ENCODE data around the gene RPS6KB2.
A peak's percentile ranks its signal among the peaks of the same experiment; 100 is the strongest.

Gene RPS6KB2

DNA sequence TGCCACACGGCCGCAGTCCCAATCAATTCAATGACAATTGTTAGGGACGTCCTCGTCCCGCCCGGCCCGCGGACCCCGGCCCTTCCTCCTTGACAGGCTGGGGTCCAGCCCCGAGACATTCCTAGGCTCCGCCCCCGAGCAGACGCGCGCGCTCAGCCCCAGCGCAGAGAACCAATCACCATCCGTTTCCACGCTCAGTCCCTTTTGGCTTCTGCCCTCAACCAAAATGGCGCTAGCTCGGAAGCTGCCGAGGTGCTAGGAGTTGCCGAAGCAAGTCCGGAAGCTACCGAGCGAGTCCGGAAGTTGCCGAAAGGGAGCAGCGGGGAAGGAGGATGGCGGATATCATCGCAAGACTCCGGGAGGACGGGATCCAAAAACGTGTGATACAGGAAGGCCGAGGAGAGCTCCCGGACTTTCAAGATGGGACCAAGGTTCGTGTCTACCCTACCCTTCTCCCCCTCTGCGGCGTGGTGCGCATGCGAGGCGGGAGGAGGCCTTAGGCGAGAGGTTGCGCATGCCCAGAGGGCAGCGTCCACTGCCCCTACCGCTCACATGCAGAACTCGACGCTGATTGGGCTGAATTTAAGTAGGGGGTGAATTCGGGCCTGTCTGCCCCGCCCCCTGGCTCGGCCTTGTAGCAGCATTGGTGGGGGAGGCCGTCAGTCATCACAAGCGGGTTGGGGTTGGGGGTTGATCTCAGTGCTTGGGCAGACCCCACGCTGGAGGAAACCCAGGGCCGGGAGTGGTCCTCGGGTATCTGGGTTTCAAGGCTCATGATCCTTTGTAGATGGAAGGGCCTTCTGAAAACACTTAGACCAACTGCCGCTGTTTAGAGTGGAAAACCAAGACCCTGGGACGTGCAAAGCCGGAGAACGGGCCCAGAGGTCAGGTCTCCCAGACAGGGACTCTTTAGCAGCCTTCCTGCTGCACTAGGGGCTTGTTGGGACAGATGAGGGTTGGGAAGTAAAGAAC, 54.8 kb downstream of the RPS6KB2 start, which contains the start of gene AIP:
Gene AIP (plus strand): TSS at position 200 of the 972 bp plus-strand sequence. CDS start 133 bp downstream, at position 333.
- Histone ChIP-seq H3F3A (ENCODE audit: insufficient read depth, low read length) (0 out of 2 replicates have a peak, but pooled peaks cover 2% of the 10 kb centered on the region), H4K20me1 (ENCODE audit: insufficient read depth, low read length) (no peaks in the 10 kb centered on the region), H3K4me2 (ENCODE audit: low read length) (peak within 1 kb of the TSS; percentile 99), H3K9ac (ENCODE audit: low read length) (peak within 1 kb of the TSS; percentile 88), H3K79me2 (ENCODE audit: insufficient read depth, low read length) (no peaks in the 10 kb centered on the region), H3K9me3 (ENCODE audit: low read length) (no peaks in the 10 kb centered on the region), H2AFZ (ENCODE audit: low read length) (0 out of 2 replicates have a peak within 1 kb of the TSS, but pooled peaks have one; percentile 8), H3K9me2 (ENCODE audit: low read depth, low read length) (no peaks in the 10 kb centered on the region), H3K36me3 (ENCODE audit: insufficient read depth, low read length) (peaks cover 7% of the 10 kb centered on the region; the same call in 1 of the 2 replicates), H3K4me3 (ENCODE audit: low read depth, low read length, poor library complexity, severe bottlenecking) (peak within 1 kb of the TSS; percentile 56), H3K27ac (ENCODE audit: low read depth, low read length, poor library complexity, severe bottlenecking) (peak within 1 kb of the TSS; percentile 91), H3K27me3 (ENCODE audit: insufficient read depth, low read length) (no peaks in the 10 kb centered on the region), H3K4me1 (ENCODE audit: insufficient read depth, low read length, severe bottlenecking) (peaks cover 47% of the 10 kb centered on the region)
- TF ChIP-seq, protein P1, sequence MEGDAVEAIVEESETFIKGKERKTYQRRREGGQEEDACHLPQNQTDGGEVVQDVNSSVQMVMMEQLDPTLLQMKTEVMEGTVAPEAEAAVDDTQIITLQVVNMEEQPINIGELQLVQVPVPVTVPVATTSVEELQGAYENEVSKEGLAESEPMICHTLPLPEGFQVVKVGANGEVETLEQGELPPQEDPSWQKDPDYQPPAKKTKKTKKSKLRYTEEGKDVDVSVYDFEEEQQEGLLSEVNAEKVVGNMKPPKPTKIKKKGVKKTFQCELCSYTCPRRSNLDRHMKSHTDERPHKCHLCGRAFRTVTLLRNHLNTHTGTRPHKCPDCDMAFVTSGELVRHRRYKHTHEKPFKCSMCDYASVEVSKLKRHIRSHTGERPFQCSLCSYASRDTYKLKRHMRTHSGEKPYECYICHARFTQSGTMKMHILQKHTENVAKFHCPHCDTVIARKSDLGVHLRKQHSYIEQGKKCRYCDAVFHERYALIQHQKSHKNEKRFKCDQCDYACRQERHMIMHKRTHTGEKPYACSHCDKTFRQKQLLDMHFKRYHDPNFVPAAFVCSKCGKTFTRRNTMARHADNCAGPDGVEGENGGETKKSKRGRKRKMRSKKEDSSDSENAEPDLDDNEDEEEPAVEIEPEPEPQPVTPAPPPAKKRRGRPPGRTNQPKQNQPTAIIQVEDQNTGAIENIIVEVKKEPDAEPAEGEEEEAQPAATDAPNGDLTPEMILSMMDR (IDR thresholded peaks at IDR 0.05; ENCODE audit: low read length): no peak
- TF ChIP-seq EZH2 (IDR thresholded peaks at IDR 0.05; ENCODE audit: borderline replicate concordance, low read length): no peak

DNA sequence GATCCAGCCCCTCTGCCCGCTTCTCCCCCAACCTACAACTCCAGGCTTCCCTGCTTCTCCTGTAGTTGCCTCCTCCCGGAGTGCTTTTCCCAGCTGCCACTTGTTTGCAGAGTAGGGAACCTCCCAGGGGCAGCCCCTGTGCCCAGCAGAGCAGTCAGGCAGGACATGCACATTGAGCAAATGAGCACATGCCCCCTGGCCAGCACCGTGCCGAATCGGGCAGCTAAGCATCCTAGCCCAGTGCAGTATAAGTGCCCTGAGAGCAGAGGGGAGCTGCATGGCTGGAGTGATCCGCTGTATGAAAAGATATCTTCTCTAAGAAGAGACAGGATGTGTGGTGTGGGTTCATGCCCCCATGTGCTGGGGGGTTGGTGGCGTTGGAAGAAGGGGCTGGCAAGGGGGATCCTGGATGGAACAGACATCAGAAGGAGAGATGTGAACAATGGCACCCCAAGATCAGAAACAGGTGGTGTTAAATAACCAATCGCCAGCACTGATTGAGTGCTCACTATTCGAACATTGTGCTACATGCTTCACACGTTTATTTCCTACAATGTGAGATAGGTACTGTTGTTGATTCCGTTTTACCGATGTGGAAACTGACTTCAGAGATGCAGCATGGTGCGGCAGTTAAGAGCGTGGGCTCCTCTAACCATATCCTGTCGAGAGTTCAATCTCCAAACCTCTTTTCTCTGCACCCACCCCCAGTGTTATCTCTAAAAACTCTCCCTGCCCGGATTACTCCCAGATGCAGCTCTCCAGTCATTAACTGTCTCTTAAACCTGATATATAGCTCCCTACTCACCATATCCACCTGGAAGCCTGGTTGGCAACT, 55.8 kb downstream of the RPS6KB2 start:
- peaks cover 11% of the 10 kb centered on the region; the same call in 1 of the 2 replicates for H3K36me3 ChIP-seq (ENCODE audit: insufficient read depth, low read length)
- TF ChIP-seq, protein P1 (IDR thresholded peaks at IDR 0.05; ENCODE audit: low read length): no peak
- no peak for TF ChIP-seq EZH2 (IDR thresholded peaks at IDR 0.05; ENCODE audit: borderline replicate concordance, low read length)
- H3K4me3 ChIP-seq (ENCODE audit: low read depth, low read length, poor library complexity, severe bottlenecking): peak overlapping the region; percentile 56
- peaks cover 47% of the 10 kb centered on the region for H3K4me1 ChIP-seq (ENCODE audit: insufficient read depth, low read length, severe bottlenecking)
- peak overlapping the region; percentile 88 for H3K9ac ChIP-seq (ENCODE audit: low read length)
- no peaks in the 10 kb centered on the region for H3K9me3 ChIP-seq (ENCODE audit: low read length)
- H3K27ac ChIP-seq (ENCODE audit: low read depth, low read length, poor library complexity, severe bottlenecking): peak overlapping the region; percentile 91
- peak overlapping the region; percentile 99 for H3K4me2 ChIP-seq (ENCODE audit: low read length)
- H3K27me3 ChIP-seq (ENCODE audit: insufficient read depth, low read length): no peaks in the 10 kb centered on the region
- H2AFZ ChIP-seq (ENCODE audit: low read length): no peak overlapping the region
- H3K79me2 ChIP-seq (ENCODE audit: insufficient read depth, low read length): no peaks in the 10 kb centered on the region
- no peaks in the 10 kb centered on the region for H3K9me2 ChIP-seq (ENCODE audit: low read depth, low read length)
- H3F3A ChIP-seq (ENCODE audit: insufficient read depth, low read length): 0 out of 2 replicates have a peak, but pooled peaks cover 2% of the 10 kb centered on the region
- no peaks in the 10 kb centered on the region for H4K20me1 ChIP-seq (ENCODE audit: insufficient read depth, low read length)

DNA sequence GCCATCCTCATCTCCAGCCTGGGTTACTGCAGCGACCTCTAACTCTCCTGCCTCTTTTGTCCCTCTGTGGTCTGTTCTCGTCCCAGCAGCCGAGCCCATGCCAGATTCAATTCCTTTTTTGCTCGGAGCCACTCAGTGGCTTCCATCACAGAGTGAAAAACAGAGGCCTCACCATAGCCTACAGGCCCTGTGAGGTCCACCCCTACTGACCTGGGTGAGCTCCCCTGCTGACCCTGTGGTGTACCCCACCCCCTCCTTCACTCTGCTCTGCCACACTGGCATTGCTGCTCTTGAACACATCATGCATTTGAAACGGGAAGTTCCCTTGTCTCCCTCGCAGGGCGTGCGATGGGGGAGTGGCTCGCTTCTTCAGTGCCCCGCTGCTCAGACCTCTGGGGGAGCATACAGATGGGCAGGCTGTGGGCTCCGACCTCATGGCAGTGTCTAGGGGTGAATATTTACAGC, 56.6 kb downstream of the RPS6KB2 start:
- H3K79me2 ChIP-seq (ENCODE audit: insufficient read depth, low read length): no peaks in the 10 kb centered on the region
- H3K27ac ChIP-seq (ENCODE audit: low read depth, low read length, poor library complexity, severe bottlenecking): peak overlapping the region; percentile 91
- H3K36me3 ChIP-seq (ENCODE audit: insufficient read depth, low read length): peaks cover 20% of the 10 kb centered on the region; the same call in 1 of the 2 replicates
- TF ChIP-seq EZH2 (IDR thresholded peaks at IDR 0.05; ENCODE audit: borderline replicate concordance, low read length): no peak
- TF ChIP-seq, protein P1 (IDR thresholded peaks at IDR 0.05; ENCODE audit: low read length): peak; percentile 30; the same call in 1 of the 2 replicates
- no peaks in the 10 kb centered on the region for H3K9me2 ChIP-seq (ENCODE audit: low read depth, low read length)
- no peaks in the 10 kb centered on the region for H4K20me1 ChIP-seq (ENCODE audit: insufficient read depth, low read length)
- no peak overlapping the region for H2AFZ ChIP-seq (ENCODE audit: low read length)
- H3K9ac ChIP-seq (ENCODE audit: low read length): peak overlapping the region; percentile 88
- peak overlapping the region; percentile 56 for H3K4me3 ChIP-seq (ENCODE audit: low read depth, low read length, poor library complexity, severe bottlenecking)
- no peaks in the 10 kb centered on the region for H3K9me3 ChIP-seq (ENCODE audit: low read length)
- H3K27me3 ChIP-seq (ENCODE audit: insufficient read depth, low read length): no peaks in the 10 kb centered on the region
- 0 out of 2 replicates have a peak, but pooled peaks cover 2% of the 10 kb centered on the region for H3F3A ChIP-seq (ENCODE audit: insufficient read depth, low read length)
- peaks cover 52% of the 10 kb centered on the region for H3K4me1 ChIP-seq (ENCODE audit: insufficient read depth, low read length, severe bottlenecking)
- peak overlapping the region; percentile 99 for H3K4me2 ChIP-seq (ENCODE audit: low read length)

All from OCI-LY1 (cell line).